K562 (cell line): ENCODE results near the gene TENM4.

Source experiments
- CHD2 ChIP-seq: IDR thresholded peaks from 2 replicates; pipeline ENCODE4 v1.6.1; 2011; ENCODE audit warnings: low read depth, low read length
- CTCF ChIP-seq, 3 experiments: IDR thresholded peaks in 2 of 3; conservative IDR thresholded peaks in 1 of 3; 2 replicates each; pipeline ENCODE4 v1.5.1; 2011 to 2012; ENCODE audit warnings: low read length in 3 of 3, mild to moderate bottlenecking in 3 of 3, control low read depth in 2 of 3, improper control_type of control experiment in 1 of 3, inconsistent platforms in 1 of 3, low read depth in 1 of 3, mixed read lengths in 1 of 3, moderate library complexity in 1 of 3; ENCODE audit not compliant: insufficient read depth in 2 of 3

- no peak for TF ChIP-seq CTCF (IDR thresholded peaks at IDR 0.05 in 2 of 3, conservative IDR thresholded peaks at IDR 0.05 in 1 of 3; ENCODE audit: insufficient read depth in 2 of 3, low read depth in 1 of 3, low read length in 3 of 3)
- no peak for TF ChIP-seq CHD2
Measured at GRCh38 chr11:79329561-79329960, 111.3 kb downstream of the TENM4 start.
